ENCODE results near the gene PSMB2.

PSMB2 gene

DNA sequence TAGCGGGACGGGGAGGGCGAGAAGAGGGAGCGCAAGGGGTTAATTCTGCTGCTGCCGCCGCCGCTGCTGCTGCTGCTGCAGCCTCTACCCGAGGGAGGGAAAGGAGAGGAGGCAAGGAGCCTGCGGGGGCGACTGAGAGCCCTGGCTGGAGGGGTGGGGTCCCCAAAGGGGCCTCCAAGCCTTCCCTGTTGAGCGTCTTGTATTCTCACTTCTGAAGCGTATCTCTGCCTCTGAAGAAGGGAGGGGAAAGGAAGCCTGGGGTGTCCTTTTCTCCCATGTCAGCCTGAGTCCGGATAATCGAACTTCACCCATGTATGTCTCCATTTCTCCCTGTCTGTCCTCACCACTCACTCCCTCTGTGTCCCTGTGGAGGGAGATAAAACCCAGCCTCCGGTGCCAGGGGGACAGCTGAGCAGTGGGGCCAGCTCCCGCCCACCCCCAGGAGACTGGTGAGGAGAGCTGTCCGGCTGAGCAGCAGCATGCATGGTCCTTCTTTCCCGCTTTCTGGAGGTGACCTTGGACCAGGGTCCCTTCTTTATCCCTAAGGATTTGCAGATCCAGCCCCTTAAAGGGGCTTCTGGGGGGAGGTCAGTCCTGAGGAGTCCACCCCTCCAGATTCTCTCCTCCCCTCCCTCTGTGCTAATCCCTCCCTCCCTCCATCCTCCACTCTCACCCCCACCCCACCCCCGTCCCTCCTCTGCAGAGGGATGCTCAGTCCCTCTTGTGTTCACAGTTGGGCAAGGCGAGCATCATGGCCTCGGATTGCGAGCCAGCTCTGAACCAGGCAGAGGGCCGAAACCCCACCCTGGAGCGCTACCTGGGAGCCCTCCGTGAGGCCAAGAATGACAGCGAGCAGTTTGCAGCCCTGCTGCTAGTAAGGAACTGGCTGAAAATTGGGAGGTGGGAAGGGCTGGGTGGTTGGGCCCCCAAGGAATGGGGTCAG is 82.7 kb downstream of the PSMB2 start:
- DNase-seq (ENCODE audit: low read depth in 1 of 2, low spot score in 1 of 2): no peak
- TF ChIP-seq POLR2AphosphoS5 (IDR thresholded peaks at IDR 0.05; ENCODE audit: low read depth) (no peak), SPI1 (IDR thresholded peaks at IDR 0.05; ENCODE audit: borderline replicate concordance, low read depth) (no peak), GABPA (IDR thresholded peaks at IDR 0.05; ENCODE audit: low read depth) (no peak)
- TF ChIP-seq, protein P1, sequence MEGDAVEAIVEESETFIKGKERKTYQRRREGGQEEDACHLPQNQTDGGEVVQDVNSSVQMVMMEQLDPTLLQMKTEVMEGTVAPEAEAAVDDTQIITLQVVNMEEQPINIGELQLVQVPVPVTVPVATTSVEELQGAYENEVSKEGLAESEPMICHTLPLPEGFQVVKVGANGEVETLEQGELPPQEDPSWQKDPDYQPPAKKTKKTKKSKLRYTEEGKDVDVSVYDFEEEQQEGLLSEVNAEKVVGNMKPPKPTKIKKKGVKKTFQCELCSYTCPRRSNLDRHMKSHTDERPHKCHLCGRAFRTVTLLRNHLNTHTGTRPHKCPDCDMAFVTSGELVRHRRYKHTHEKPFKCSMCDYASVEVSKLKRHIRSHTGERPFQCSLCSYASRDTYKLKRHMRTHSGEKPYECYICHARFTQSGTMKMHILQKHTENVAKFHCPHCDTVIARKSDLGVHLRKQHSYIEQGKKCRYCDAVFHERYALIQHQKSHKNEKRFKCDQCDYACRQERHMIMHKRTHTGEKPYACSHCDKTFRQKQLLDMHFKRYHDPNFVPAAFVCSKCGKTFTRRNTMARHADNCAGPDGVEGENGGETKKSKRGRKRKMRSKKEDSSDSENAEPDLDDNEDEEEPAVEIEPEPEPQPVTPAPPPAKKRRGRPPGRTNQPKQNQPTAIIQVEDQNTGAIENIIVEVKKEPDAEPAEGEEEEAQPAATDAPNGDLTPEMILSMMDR (IDR thresholded peaks at IDR 0.05; ENCODE audit: insufficient read depth, low read length): no peak
- TF ChIP-seq, protein P2, sequence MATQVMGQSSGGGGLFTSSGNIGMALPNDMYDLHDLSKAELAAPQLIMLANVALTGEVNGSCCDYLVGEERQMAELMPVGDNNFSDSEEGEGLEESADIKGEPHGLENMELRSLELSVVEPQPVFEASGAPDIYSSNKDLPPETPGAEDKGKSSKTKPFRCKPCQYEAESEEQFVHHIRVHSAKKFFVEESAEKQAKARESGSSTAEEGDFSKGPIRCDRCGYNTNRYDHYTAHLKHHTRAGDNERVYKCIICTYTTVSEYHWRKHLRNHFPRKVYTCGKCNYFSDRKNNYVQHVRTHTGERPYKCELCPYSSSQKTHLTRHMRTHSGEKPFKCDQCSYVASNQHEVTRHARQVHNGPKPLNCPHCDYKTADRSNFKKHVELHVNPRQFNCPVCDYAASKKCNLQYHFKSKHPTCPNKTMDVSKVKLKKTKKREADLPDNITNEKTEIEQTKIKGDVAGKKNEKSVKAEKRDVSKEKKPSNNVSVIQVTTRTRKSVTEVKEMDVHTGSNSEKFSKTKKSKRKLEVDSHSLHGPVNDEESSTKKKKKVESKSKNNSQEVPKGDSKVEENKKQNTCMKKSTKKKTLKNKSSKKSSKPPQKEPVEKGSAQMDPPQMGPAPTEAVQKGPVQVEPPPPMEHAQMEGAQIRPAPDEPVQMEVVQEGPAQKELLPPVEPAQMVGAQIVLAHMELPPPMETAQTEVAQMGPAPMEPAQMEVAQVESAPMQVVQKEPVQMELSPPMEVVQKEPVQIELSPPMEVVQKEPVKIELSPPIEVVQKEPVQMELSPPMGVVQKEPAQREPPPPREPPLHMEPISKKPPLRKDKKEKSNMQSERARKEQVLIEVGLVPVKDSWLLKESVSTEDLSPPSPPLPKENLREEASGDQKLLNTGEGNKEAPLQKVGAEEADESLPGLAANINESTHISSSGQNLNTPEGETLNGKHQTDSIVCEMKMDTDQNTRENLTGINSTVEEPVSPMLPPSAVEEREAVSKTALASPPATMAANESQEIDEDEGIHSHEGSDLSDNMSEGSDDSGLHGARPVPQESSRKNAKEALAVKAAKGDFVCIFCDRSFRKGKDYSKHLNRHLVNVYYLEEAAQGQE (IDR thresholded peaks at IDR 0.05; ENCODE audit: insufficient replicate concordance, low read depth): no peak
- H3K27me3 ChIP-seq (ENCODE audit: insufficient read depth, poor library complexity, severe bottlenecking): no peaks in the 10 kb centered on the region
- peak overlapping the region; percentile 94 for H3K27ac ChIP-seq (replicated peaks)
- H3K4me3 ChIP-seq (replicated peaks; ENCODE audit: insufficient read depth, low read length): peak overlapping the region; percentile 93

DNA sequence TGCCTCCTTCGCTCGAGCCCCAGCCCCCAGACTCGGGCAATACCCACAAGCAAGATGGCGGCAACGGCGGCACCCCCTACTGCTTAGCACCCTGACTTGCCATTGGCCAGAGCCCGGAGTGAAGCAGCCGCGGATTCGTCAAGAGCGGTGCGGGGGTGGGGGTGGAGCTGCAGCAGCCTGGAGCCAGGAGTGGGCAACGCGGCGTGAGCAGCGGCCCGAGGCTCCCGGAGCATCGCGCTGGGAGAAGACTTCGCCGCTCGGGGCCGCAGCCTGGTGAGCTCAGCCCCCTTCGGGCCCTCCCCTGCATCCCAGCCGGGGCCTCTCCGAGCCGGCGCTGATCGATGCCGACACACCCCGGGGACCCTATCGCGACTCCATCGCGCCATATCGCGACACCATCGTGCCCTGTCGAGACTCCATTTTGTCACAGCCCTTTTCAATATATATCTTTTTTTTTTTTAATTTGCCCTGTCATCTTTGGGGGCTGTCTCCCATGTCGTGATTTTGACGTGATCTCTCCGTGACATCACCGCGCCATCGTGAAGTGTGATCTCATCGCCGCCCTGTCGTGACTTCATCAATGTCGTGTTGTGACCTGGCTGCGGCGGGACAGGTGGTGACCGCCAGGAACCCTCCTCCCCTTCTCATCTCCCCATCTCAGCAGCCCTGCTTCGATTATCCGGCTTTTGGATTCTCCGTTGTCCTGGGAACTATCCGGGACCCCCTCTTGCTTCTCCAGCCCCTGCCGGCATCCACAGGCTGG is 83.5 kb downstream of the PSMB2 start, which contains the start of gene NCDN:
TSS of gene NCDN (plus strand) at position 189 of the 763 bp plus-strand sequence. CDS start at position 581, 392 bp downstream.
- no peaks in the 10 kb centered on the region for H3K27me3 ChIP-seq (ENCODE audit: insufficient read depth, poor library complexity, severe bottlenecking)
- DNase-seq (ENCODE audit: low read depth in 1 of 2, low spot score in 1 of 2): peak; percentile 93 to 98
- TF ChIP-seq, protein P1 (IDR thresholded peaks at IDR 0.05; ENCODE audit: insufficient read depth, low read length): no peak
- TF ChIP-seq SPI1 (IDR thresholded peaks at IDR 0.05; ENCODE audit: borderline replicate concordance, low read depth) (no peak), POLR2AphosphoS5 (IDR thresholded peaks at IDR 0.05; ENCODE audit: low read depth) (peak; percentile 39; the same call in 1 of the 2 replicates), GABPA (IDR thresholded peaks at IDR 0.05; ENCODE audit: low read depth) (peak; percentile 69)
- TF ChIP-seq, protein P2 (IDR thresholded peaks at IDR 0.05; ENCODE audit: insufficient replicate concordance, low read depth): no peak
- peak within 1 kb of the TSS; percentile 93 for H3K4me3 ChIP-seq (replicated peaks; ENCODE audit: insufficient read depth, low read length)
- peak within 1 kb of the TSS; percentile 94 for H3K27ac ChIP-seq (replicated peaks)

DNA sequence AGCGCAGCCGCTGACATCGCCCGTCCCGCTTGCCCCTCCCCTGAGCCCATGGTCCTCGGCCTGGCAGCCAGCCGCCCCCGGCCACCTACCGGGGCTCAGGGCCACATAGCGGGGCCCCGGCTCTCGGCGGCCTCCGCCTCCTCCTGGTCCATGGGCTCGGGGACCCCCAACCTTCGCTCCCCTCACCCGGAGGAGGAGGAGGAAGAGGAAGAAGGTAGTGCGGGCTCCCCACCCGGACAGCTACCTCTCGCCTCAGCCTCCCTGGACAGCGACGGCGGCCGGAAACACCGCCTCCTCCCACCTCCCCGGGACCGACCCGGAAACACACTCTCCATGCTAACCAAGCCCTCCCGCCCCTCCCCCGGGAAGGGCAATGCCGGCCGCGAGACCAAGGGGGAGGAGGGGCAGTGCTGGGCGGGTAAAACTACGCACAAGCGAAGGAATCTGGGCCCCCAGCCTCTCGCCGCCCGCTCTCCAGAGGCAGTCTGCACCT is 84.2 kb downstream of the PSMB2 start, which contains the start of gene KIAA0319L:
TSS of gene KIAA0319L (minus strand) at position 286 of the 493 bp plus-strand sequence. CDS start 2,912 bp downstream, outside the sequence.
- H3K27ac ChIP-seq (replicated peaks): peak within 1 kb of the TSS; percentile 94
- no peaks in the 10 kb centered on the region for H3K27me3 ChIP-seq (ENCODE audit: insufficient read depth, poor library complexity, severe bottlenecking)
- TF ChIP-seq GABPA (IDR thresholded peaks at IDR 0.05; ENCODE audit: low read depth) (peak; percentile 85), SPI1 (IDR thresholded peaks at IDR 0.05; ENCODE audit: borderline replicate concordance, low read depth) (no peak), POLR2AphosphoS5 (IDR thresholded peaks at IDR 0.05; ENCODE audit: low read depth) (peak; percentile 39)
- TF ChIP-seq, protein P2 (IDR thresholded peaks at IDR 0.05; ENCODE audit: insufficient replicate concordance, low read depth): peak; percentile 85
- TF ChIP-seq, protein P1 (IDR thresholded peaks at IDR 0.05; ENCODE audit: insufficient read depth, low read length): no peak
- peak within 1 kb of the TSS; percentile 93 for H3K4me3 ChIP-seq (replicated peaks; ENCODE audit: insufficient read depth, low read length)
- peak; percentile 72 to 89 for DNase-seq (ENCODE audit: low read depth in 1 of 2, low spot score in 1 of 2)

Data from HL-60 (cell line).